Liver (tissue), 9 donors: ENCODE measurements around the gene ARHGAP4. TPM values are rescaled to one million over a fixed set of nuclear protein-coding genes. Genes with fewer than 3 reads are reported as not detected.

Experiments
- DNase-seq: peaks from one replicate; pipeline ENCODE4 v3.0.0-alpha.2; 2017; ENCODE audit warnings: low spot score
- H3K27ac ChIP-seq, 2 donors: one replicate each; pipeline ENCODE4 v1.7.0; 2013; ENCODE audit warnings: inconsistent platforms in 2 of 2, low read length in 2 of 2, control low read depth in 1 of 2, low read depth in 1 of 2, mild to moderate bottlenecking in 1 of 2
- H3K27me3 ChIP-seq, 4 donors: one replicate each; pipeline versions ENCODE4 v1.6.1 to v1.7.0; 2013; ENCODE audit warnings: low read length in 3 of 4, inconsistent platforms in 1 of 4, mild to moderate bottlenecking in 1 of 4, moderate library complexity in 1 of 4; ENCODE audit not compliant: control insufficient read depth in 4 of 4, insufficient read depth in 4 of 4
- H3K36me3 ChIP-seq, 4 donors: one replicate each; pipeline versions ENCODE4 v1.6.1 to v1.7.0; 2013; ENCODE audit warnings: low read length in 3 of 4, mild to moderate bottlenecking in 3 of 4, low read depth in 1 of 4, moderate library complexity in 1 of 4; ENCODE audit not compliant: control insufficient read depth in 4 of 4, insufficient read depth in 3 of 4
- H3K4me1 ChIP-seq, 4 donors: one replicate each; pipeline versions ENCODE4 v1.6.1 to v1.7.0; 2013; ENCODE audit warnings: low read length in 3 of 4, mild to moderate bottlenecking in 3 of 4, moderate library complexity in 1 of 4; ENCODE audit not compliant: control insufficient read depth in 4 of 4, insufficient read depth in 4 of 4
- H3K4me3 ChIP-seq, 3 donors: one replicate each; pipeline versions ENCODE4 v1.6.1 to v1.7.0; 2013; ENCODE audit warnings: low read length in 3 of 3, control low read depth in 1 of 3, low read depth in 1 of 3, mild to moderate bottlenecking in 1 of 3
- H3K9ac ChIP-seq, 2 donors: one replicate each; pipeline ENCODE4 v1.7.0; 2013; ENCODE audit warnings: low read length in 2 of 2, mild to moderate bottlenecking in 2 of 2, moderate library complexity in 2 of 2, control low read depth in 1 of 2, low read depth in 1 of 2
- H3K9me3 ChIP-seq, 4 donors: one replicate each; pipeline versions ENCODE4 v1.6.1 to v1.7.0; 2013; ENCODE audit warnings: low read length in 3 of 4; ENCODE audit not compliant: control insufficient read depth in 4 of 4
- ATF3 ChIP-seq: IDR thresholded peaks from 2 replicates; pipeline ENCODE4 v1.6.1; 2016; ENCODE audit warnings: antibody characterized with exemption
- CTCF ChIP-seq: fragments of 150-350 bp; IDR thresholded peaks from 2 replicates; pipeline ENCODE4 v1.5.1; 2017; ENCODE audit warnings: improper control_type of control experiment, low read depth, low read length; ENCODE audit not compliant: missing input control
- EGR1 ChIP-seq, 2 donors: IDR thresholded peaks; 2 replicates each; pipeline ENCODE4 v1.6.1; 2016 to 2018; ENCODE audit warnings: antibody characterized with exemption in 2 of 2, low read depth in 2 of 2
- FOXA2 ChIP-seq: IDR thresholded peaks from 2 replicates; pipeline ENCODE4 v1.6.1; 2016; ENCODE audit warnings: antibody characterized with exemption
- HNF4A ChIP-seq, 2 donors: conservative IDR thresholded peaks; 2 replicates each; pipeline ENCODE4 v1.6.1; 2016; ENCODE audit warnings: antibody characterized with exemption in 2 of 2, mild to moderate bottlenecking in 2 of 2
- HNF4G ChIP-seq: IDR thresholded peaks from 2 replicates; pipeline ENCODE4 v1.6.1; 2016; ENCODE audit warnings: antibody characterized with exemption
- MAX ChIP-seq: IDR thresholded peaks from 2 replicates; pipeline ENCODE4 v1.6.1; 2016; ENCODE audit warnings: antibody characterized with exemption
- NR2F2 ChIP-seq: IDR thresholded peaks from 2 replicates; pipeline ENCODE4 v1.6.1; 2016; ENCODE audit warnings: antibody characterized with exemption
- RXRA ChIP-seq, 2 donors: IDR thresholded peaks; 2 replicates each; pipeline ENCODE4 v1.6.1; 2017 to 2018; ENCODE audit warnings: antibody characterized with exemption in 2 of 2, mild to moderate bottlenecking in 1 of 2
- SP1 ChIP-seq: IDR thresholded peaks from 2 replicates; pipeline ENCODE4 v1.6.1; 2018; ENCODE audit warnings: antibody characterized with exemption, mild to moderate bottlenecking
- TAF1 ChIP-seq: conservative IDR thresholded peaks from 2 replicates; pipeline ENCODE4 v1.6.1; 2016; ENCODE audit warnings: antibody characterized with exemption, mild to moderate bottlenecking
- YY1 ChIP-seq: IDR thresholded peaks from 2 replicates; pipeline ENCODE4 v1.6.1; 2016; ENCODE audit warnings: antibody characterized with exemption, mild to moderate bottlenecking
- ZBTB33 ChIP-seq: IDR thresholded peaks from 2 replicates; pipeline ENCODE4 v1.6.1; 2016; ENCODE audit warnings: antibody characterized with exemption
- WGBS: extraction: QIAGEN DNeasy Blood & Tissue Kit; methylation state at CpG from one replicate; pipeline ENCODE4 v1.1.7; 2013; 5-methylcytosine and 5-hydroxymethylcytosine counted together
- polyA plus RNA-seq, 2 donors: library from polyadenylated mRNA; stranded (reverse) in 1 of 2; unstranded in 1 of 2; fragments of 200-250 nt in 1 of 2; fragments of >200 nt in 1 of 2; fragmentation: Nextera tagmentation in 1 of 2; extraction: Ambion mirVana in 1 of 2; gene quantifications; one replicate each; pipeline versions ENCODE4 v1.2.1 to v1.2.3, GENCODE V29; 2013 to 2015
- total RNA-seq, 2 donors: library from RNA; depleted of rRNA; stranded (reverse); fragments of >200 nt; gene quantifications; one replicate each; pipeline ENCODE4 v1.2.3, GENCODE V29; 2014
- donor health status: healthy.
- donor health status: healthy.
- donor health status: healthy.
- donor health status: healthy.
- donor health status: healthy.

The ARHGAP4 gene
- total and polyA plus RNA-seq, 4 donors, result 3.3 to 28.1 (median 10.2) TPM

GRCh38 chrX:153861733-153862310, 64.2 kb downstream of the ARHGAP4 start:
- no peak for DNase-seq
- no peaks in the 10 kb centered on the region for H3K4me1 ChIP-seq
- H3K4me3 ChIP-seq, result no peak overlapping the region
- no peak overlapping the region for H3K27ac ChIP-seq
- no peaks in the 10 kb centered on the region for H3K36me3 ChIP-seq
- TF ChIP-seq NR2F2, result no peak
- no peak for TF ChIP-seq MAX
- no peak for TF ChIP-seq RXRA (IDR thresholded peaks at IDR 0.05)
- 63% methylated on average over 21 of the region's 21 CpGs for WGBS
- H3K9me3 ChIP-seq, result no peaks in the 10 kb centered on the region
- H3K27me3 ChIP-seq, result no peaks in the 10 kb centered on the region
- H3K9ac ChIP-seq, result no peak overlapping the region

GRCh38 chrX:153861151-153861550, 64.9 kb downstream of the ARHGAP4 start:
- DNase-seq, result no peak
- no peaks in the 10 kb centered on the region for H3K36me3 ChIP-seq

More at GRCh38 chrX:153861151-153861550, 64.9 kb downstream of the ARHGAP4 start:
- Histone ChIP-seq H3K27me3 (no peaks in the 10 kb centered on the region), H3K27ac (no peak overlapping the region), H3K9ac (no peak overlapping the region), H3K4me1 (no peaks in the 10 kb centered on the region), H3K9me3 (no peaks in the 10 kb centered on the region), H3K4me3 (no peak overlapping the region)
- 64% methylated on average over 10 of the region's 10 CpGs for WGBS
- TF ChIP-seq TAF1 (no peak), EGR1 (IDR thresholded peaks at IDR 0.05; ENCODE audit: low read depth in 2 of 2) (no peak), HNF4A (conservative IDR thresholded peaks at IDR 0.05) (no peak), RXRA (IDR thresholded peaks at IDR 0.05) (no peak), CTCF (no peak), HNF4G (no peak), ZBTB33 (no peak), FOXA2 (no peak), SP1 (no peak), MAX (no peak), YY1 (no peak), NR2F2 (no peak), ATF3 (no peak)

Other genes starting within 250 kb of the ARHGAP4 start
- 10 to 100 TPM in 1 of 2 donors, under 1 TPM in 1; 0.84 to 44.4 TPM for gene SLC6A8, start 238.3 kb downstream of the ARHGAP4 start, total RNA-seq
- 1 to 10 TPM in 1 of 2 donors, under 1 TPM in 1; 0.25 to 1.9 TPM for gene SLC6A8, start 238.3 kb downstream of the ARHGAP4 start, polyA plus RNA-seq
- gene BCAP31, start 201.9 kb downstream of the ARHGAP4 start, total RNA-seq, result 100 to 1,000 TPM in 1 of 2 donors, 10 to 100 TPM in 1; 64.6 to 101 TPM
- gene BCAP31, start 201.9 kb downstream of the ARHGAP4 start, polyA plus RNA-seq, result 100 to 1,000 TPM; 136 to 158 TPM
- gene ABCD1, start 201.4 kb downstream of the ARHGAP4 start, total RNA-seq, result 10 to 100 TPM in 1 of 2 donors, 1 to 10 TPM in 1; 5.6 to 10.8 TPM
- gene ABCD1, start 201.4 kb downstream of the ARHGAP4 start, polyA plus RNA-seq, result 1 to 10 TPM; 4.0 to 9.6 TPM
- gene PLXNB3, start 162.0 kb downstream of the ARHGAP4 start, total RNA-seq, result under 1 TPM; 0.42 to 0.50 TPM
- gene PLXNB3, start 162.0 kb downstream of the ARHGAP4 start, polyA plus RNA-seq, result under 1 TPM; 0.11 to 0.69 TPM
- gene SRPK3, start 145.2 kb downstream of the ARHGAP4 start, total RNA-seq, result under 1 TPM in 1 of 2 donors, not detected in 1; 0.05 TPM
- gene SRPK3, start 145.2 kb downstream of the ARHGAP4 start, polyA plus RNA-seq, result not detected
- 10 to 100 TPM; 23.3 to 30.1 TPM for gene IDH3G, start 131.9 kb downstream of the ARHGAP4 start, total RNA-seq
- gene IDH3G, start 131.9 kb downstream of the ARHGAP4 start, polyA plus RNA-seq, result 10 to 100 TPM; 32.0 to 40.9 TPM
- 100 to 1,000 TPM; 125 to 150 TPM for gene SSR4, start 131.6 kb downstream of the ARHGAP4 start, total RNA-seq
- 100 to 1,000 TPM; 458 to 459 TPM for gene SSR4, start 131.6 kb downstream of the ARHGAP4 start, polyA plus RNA-seq
- 1 to 10 TPM in 1 of 2 donors, under 1 TPM in 1; 0.28 to 1.8 TPM for gene PDZD4, start 95.7 kb downstream of the ARHGAP4 start, total RNA-seq
- gene PDZD4, start 95.7 kb downstream of the ARHGAP4 start, polyA plus RNA-seq, result 1 to 10 TPM in 1 of 2 donors, under 1 TPM in 1; 0.15 to 1.1 TPM
- gene L1CAM, start 40.1 kb downstream of the ARHGAP4 start, total RNA-seq, result under 1 TPM in 1 of 2 donors, not detected in 1; 0.59 TPM
- under 1 TPM; 0.28 to 0.39 TPM for gene L1CAM, start 40.1 kb downstream of the ARHGAP4 start, polyA plus RNA-seq
- not detected for gene AVPR2, start 21.6 kb downstream of the ARHGAP4 start, total RNA-seq
- gene AVPR2, start 21.6 kb downstream of the ARHGAP4 start, polyA plus RNA-seq, result under 1 TPM in 1 of 2 donors, not detected in 1; 0.05 TPM
- gene NAA10, start 8.8 kb upstream of the ARHGAP4 start, total RNA-seq, result 10 to 100 TPM; 20.5 to 30.6 TPM
- 10 to 100 TPM; 58.2 to 58.8 TPM for gene NAA10, start 8.8 kb upstream of the ARHGAP4 start, polyA plus RNA-seq
- gene RENBP, start 18.4 kb upstream of the ARHGAP4 start, total RNA-seq, result 1 to 10 TPM; 7.5 to 7.9 TPM
- gene RENBP, start 18.4 kb upstream of the ARHGAP4 start, polyA plus RNA-seq, result 1 to 10 TPM; 1.0 to 6.4 TPM
- gene HCFC1, start 45.6 kb upstream of the ARHGAP4 start, total RNA-seq, result 10 to 100 TPM; 15.6 to 26.9 TPM
- gene HCFC1, start 45.6 kb upstream of the ARHGAP4 start, polyA plus RNA-seq, result 10 to 100 TPM in 1 of 2 donors, 1 to 10 TPM in 1; 7.9 to 12.1 TPM
- 1 to 10 TPM; 2.9 TPM for gene TMEM187, start 46.5 kb upstream of the ARHGAP4 start, total RNA-seq
- gene TMEM187, start 46.5 kb upstream of the ARHGAP4 start, polyA plus RNA-seq, result 1 to 10 TPM; 5.3 to 5.8 TPM
- 10 to 100 TPM; 17.6 to 35.6 TPM for gene IRAK1, start 93.6 kb upstream of the ARHGAP4 start, total RNA-seq
- 10 to 100 TPM; 19.1 to 55.8 TPM for gene IRAK1, start 93.6 kb upstream of the ARHGAP4 start, polyA plus RNA-seq
- gene MECP2, start 171.5 kb upstream of the ARHGAP4 start, total RNA-seq, result 10 to 100 TPM; 11.1 to 22.0 TPM
- gene MECP2, start 171.5 kb upstream of the ARHGAP4 start, polyA plus RNA-seq, result 1 to 10 TPM; 6.9 to 8.8 TPM
- gene OPN1LW, start 218.0 kb upstream of the ARHGAP4 start, total RNA-seq, result not detected
- gene OPN1LW, start 218.0 kb upstream of the ARHGAP4 start, polyA plus RNA-seq, result not detected